WTC11 (cell line): ENCODE data around the gene GPN3. TPM values are rescaled to one million over a fixed set of nuclear protein-coding genes. Genes with fewer than 3 reads are reported as not detected.

Experiments used
- ATAC-seq: fragments of 200-7000 bp; cut with Tn5 transposase; 2 replicates; pipeline ENCODE4 v1.10.0; 2021; ENCODE audit warnings: mild to moderate bottlenecking, moderate library complexity
- CTCF ChIA-PET: fragments of 300-600 bp; sonication (Branson Sonifier 250); formaldehyde crosslinking; loops from one replicate; lab custom pipeline; 2021; ENCODE audit warnings: antibody characterized with exemption; lab: Charles Lee
- POLR2A ChIA-PET: fragments of 350-600 bp; sonication (Branson Sonifier 250); formaldehyde crosslinking; loops from one replicate; lab custom pipeline; 2021; ENCODE audit warnings: antibody characterized with exemption; lab: Charles Lee
- DNase-seq: peaks from one replicate; pipeline ENCODE4 v3.0.0; 2021; ENCODE audit warnings: low spot score
- H3K27ac Mint-ChIP-seq: 2 replicates; pipeline ENCODE4 v1.8.0; 2021; ENCODE audit warnings: mixed read lengths
- H3K27me3 Mint-ChIP-seq: 2 replicates; pipeline ENCODE4 v1.8.0; 2021; ENCODE audit warnings: low read depth, mild to moderate bottlenecking, moderate library complexity, mixed read lengths
- H3K36me3 Mint-ChIP-seq: 2 replicates; pipeline ENCODE4 v1.8.0; 2021; ENCODE audit warnings: mixed read lengths
- H3K4me1 Mint-ChIP-seq: 2 replicates; pipeline ENCODE4 v1.8.0; 2022; ENCODE audit warnings: mixed read lengths
- H3K4me3 Mint-ChIP-seq: 2 replicates; pipeline ENCODE4 v1.8.0; 2021; ENCODE audit warnings: mild to moderate bottlenecking, moderate library complexity, mixed read lengths
- H3K9me3 Mint-ChIP-seq: 2 replicates; pipeline ENCODE4 v1.8.0; 2021; ENCODE audit warnings: mixed read lengths
- GTF2I ChIP-seq: fragments of 250-450 bp; sonication (Bioruptor Pico); conservative IDR thresholded peaks from 2 replicates; pipeline ENCODE4 v1.4.0; 2021; ENCODE audit warnings: mild to moderate bottlenecking
- NFATC4 ChIP-seq: fragments of 250-450 bp; sonication (Bioruptor Pico); IDR thresholded peaks from 2 replicates; pipeline ENCODE4 v1.9.0; 2021; ENCODE audit warnings: mild to moderate bottlenecking
- NFYB ChIP-seq: sonication (generic); formaldehyde crosslinking; conservative IDR thresholded peaks from 2 replicates; pipeline ENCODE4 v1.8.0; 2022; ENCODE audit warnings: low read depth, missing genetic modification reagents
- ZNF232 ChIP-seq: sonication (generic); formaldehyde crosslinking; IDR thresholded peaks from 2 replicates; pipeline ENCODE4 v1.8.0; 2022; ENCODE audit warnings: mild to moderate bottlenecking, missing genetic modification reagents
- total RNA-seq: library from RNA; stranded (reverse); gene quantifications from 3 replicates; pipeline ENCODE4 v1.2.3, GENCODE V29; 2021
- TF ChIP-seq, protein P1 (sequence below): sonication (generic); formaldehyde crosslinking; IDR thresholded peaks from 2 replicates; pipeline ENCODE4 v1.8.1; 2022; ENCODE audit warnings: mild to moderate bottlenecking, moderate library complexity, missing genetic modification reagents
- TF ChIP-seq, protein P2 (sequence below): sonication (generic); formaldehyde crosslinking; IDR thresholded peaks from 2 replicates; pipeline ENCODE4 v1.8.0; 2023; ENCODE audit warnings: missing genetic modification reagents, mild to moderate bottlenecking, borderline replicate concordance
- TF ChIP-seq, protein P3 (sequence below): fragments of 250-450 bp; sonication (Bioruptor Pico); conservative IDR thresholded peaks from 2 replicates; pipeline ENCODE4 v1.9.0; 2021; ENCODE audit warnings: mild to moderate bottlenecking
- TF ChIP-seq, protein P4 (sequence below): sonication (generic); formaldehyde crosslinking; IDR thresholded peaks from 2 replicates; pipeline ENCODE4 v1.8.0; 2022; ENCODE audit warnings: missing genetic modification reagents

GPN3 gene
- total RNA-seq, 1 experiment from 2014 or later: 46.4 TPM

DNA sequence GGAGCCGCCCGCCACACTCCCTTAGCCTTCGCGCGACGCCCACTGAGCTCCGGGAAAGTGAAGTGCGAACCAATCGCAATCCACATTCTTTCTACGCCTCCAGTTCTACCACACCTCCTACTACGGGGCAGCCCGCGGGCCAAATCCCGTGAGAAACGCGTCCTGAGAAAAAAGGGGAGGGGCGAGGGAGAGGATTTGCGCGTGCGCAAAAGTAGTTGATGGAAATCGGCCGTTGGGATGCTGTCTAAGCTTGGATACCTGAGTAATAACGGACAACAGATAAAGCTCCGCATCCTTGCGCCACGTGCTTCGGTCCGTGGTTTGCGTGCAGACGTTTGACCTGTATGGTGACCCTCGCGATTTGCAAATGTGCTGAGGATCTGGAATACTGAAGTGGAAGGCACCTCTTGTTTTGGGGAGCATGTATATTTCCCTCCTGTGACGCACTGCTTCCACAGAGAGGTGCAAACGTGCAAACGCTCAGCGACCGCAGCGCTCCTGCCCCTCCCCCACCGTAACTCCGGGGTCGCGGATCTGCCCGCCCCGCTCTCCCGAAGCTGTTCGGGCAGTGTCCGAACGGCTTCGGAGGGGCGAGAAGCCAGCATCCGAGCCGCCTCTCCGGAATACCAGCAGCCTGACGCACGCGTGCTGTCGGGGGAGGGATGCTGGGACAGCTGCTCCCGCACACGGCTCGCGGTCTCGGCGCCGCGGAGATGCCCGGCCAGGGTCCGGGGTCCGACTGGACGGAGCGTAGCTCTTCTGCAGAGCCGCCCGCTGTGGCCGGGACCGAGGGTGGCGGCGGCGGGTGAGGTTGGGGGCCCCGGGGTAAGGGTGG lies at the start of gene GPN3, which contains the start of gene FAM216A (continued):
- TF ChIP-seq, protein P1, sequence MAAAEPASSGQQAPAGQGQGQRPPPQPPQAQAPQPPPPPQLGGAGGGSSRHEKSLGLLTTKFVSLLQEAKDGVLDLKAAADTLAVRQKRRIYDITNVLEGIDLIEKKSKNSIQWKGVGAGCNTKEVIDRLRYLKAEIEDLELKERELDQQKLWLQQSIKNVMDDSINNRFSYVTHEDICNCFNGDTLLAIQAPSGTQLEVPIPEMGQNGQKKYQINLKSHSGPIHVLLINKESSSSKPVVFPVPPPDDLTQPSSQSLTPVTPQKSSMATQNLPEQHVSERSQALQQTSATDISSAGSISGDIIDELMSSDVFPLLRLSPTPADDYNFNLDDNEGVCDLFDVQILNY (CRISPR knock-in tag): peak; percentile 33

DNA sequence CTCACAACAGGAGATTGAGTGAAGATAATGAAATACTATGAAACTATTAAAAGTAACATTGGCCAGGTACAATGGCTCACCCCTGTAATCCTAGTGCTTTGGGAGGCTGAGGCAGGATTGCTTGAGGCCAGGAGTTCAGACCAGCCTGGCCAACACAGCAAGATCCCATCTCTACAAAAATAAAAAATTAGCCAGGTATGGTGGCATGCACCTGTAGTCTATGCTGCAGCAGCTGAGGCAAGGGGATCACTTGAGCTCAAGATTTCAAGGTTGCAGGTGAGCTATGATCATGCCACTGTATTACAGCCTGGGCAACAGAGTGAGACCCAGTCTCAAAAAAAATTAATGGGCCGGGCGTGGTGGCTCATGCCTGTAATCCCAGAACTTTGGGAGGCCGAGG lies 48.9 kb upstream of the GPN3 start:
- Mint-ChIP-seq H3K4me3 (no peak overlapping the region), H3K4me1 (no peaks in the 10 kb centered on the region), H3K36me3 (no peaks in the 10 kb centered on the region), H3K27ac (no peak overlapping the region), H3K9me3 (no peaks in the 10 kb centered on the region), H3K27me3 (no peaks in the 10 kb centered on the region)
- DNase-seq: no peak
- ChIA-PET POLR2A (no interaction called here), CTCF (no interaction called here)
- ATAC-seq: no peak
- no peak for TF ChIP-seq NFYB (CRISPR knock-in tag)
- TF ChIP-seq NFATC4 (CRISPR knock-in tag): no peak
- TF ChIP-seq GTF2I (CRISPR knock-in tag): 0 out of 2 replicates have a peak, but pooled peaks have one; percentile 10
- TF ChIP-seq, protein P2, sequence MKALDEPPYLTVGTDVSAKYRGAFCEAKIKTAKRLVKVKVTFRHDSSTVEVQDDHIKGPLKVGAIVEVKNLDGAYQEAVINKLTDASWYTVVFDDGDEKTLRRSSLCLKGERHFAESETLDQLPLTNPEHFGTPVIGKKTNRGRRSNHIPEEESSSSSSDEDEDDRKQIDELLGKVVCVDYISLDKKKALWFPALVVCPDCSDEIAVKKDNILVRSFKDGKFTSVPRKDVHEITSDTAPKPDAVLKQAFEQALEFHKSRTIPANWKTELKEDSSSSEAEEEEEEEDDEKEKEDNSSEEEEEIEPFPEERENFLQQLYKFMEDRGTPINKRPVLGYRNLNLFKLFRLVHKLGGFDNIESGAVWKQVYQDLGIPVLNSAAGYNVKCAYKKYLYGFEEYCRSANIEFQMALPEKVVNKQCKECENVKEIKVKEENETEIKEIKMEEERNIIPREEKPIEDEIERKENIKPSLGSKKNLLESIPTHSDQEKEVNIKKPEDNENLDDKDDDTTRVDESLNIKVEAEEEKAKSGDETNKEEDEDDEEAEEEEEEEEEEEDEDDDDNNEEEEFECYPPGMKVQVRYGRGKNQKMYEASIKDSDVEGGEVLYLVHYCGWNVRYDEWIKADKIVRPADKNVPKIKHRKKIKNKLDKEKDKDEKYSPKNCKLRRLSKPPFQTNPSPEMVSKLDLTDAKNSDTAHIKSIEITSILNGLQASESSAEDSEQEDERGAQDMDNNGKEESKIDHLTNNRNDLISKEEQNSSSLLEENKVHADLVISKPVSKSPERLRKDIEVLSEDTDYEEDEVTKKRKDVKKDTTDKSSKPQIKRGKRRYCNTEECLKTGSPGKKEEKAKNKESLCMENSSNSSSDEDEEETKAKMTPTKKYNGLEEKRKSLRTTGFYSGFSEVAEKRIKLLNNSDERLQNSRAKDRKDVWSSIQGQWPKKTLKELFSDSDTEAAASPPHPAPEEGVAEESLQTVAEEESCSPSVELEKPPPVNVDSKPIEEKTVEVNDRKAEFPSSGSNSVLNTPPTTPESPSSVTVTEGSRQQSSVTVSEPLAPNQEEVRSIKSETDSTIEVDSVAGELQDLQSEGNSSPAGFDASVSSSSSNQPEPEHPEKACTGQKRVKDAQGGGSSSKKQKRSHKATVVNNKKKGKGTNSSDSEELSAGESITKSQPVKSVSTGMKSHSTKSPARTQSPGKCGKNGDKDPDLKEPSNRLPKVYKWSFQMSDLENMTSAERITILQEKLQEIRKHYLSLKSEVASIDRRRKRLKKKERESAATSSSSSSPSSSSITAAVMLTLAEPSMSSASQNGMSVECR (CRISPR knock-in tag): no peak
- TF ChIP-seq, protein P3, sequence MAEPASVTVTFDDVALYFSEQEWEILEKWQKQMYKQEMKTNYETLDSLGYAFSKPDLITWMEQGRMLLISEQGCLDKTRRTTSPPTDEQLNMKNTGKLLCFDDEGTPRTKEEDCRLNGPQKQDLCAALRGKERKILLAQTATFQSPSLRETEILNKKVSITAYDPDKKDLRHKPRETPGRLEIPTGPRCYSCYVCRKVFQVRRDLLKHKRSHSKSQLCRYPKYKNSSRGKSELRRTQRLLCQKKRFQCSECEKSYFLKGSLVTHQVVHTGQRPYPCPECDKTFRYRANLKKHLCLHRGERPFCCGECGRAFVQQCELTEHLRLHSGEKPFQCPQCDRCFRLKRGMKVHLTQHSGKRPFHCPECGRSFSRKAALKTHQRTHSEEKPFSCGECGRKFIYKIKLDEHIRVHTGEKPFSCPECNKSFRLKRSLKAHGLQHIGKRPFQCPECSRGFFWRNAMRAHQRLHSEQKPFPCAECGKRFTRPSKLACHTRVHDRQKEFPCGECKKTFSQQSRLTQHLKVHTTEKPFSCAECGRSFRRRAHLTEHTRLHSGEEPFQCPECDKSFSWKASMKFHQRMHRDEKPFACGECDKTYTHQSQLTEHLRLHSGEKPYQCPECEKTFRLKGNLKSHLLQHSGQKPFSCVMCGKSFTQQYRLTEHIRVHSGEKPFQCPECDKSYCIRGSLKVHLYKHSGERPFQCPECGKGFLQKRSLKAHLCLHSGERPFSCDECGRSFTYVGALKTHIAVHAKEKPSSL (CRISPR knock-in tag): no peak

DNA sequence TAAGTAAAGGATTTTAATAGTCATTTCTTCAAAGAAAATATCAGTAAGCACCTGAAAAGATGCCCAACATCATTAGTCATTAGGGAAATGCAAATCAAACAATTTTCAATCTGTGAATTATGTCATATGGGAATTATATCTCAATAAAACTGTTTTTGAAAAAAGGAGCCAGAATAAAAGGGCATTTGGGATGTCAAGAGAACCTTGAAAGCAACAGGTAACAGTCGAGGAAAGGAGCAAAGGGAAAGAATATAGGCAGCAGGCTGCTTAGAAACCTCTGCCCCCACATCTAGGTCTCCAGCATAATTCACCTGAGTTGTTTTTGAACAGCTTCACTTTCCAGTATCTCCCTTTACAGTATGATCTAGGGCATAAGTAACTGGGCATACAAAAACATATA lies 46.3 kb upstream of the GPN3 start:
- Mint-ChIP-seq H3K36me3 (no peaks in the 10 kb centered on the region), H3K4me1 (no peaks in the 10 kb centered on the region), H3K9me3 (0 out of 2 replicates have a peak, but pooled peaks cover 4% of the 10 kb centered on the region), H3K27me3 (peaks cover 9% of the 10 kb centered on the region; the same call in 1 of the 2 replicates)
- ATAC-seq: no peak
- POLR2A ChIA-PET: interaction anchor here (0.6 kb wide), 1 partner anchor 35 kb away, joined by 3 read pairs; no protein-coding TSS in a partner anchor
- TF ChIP-seq, protein P4, sequence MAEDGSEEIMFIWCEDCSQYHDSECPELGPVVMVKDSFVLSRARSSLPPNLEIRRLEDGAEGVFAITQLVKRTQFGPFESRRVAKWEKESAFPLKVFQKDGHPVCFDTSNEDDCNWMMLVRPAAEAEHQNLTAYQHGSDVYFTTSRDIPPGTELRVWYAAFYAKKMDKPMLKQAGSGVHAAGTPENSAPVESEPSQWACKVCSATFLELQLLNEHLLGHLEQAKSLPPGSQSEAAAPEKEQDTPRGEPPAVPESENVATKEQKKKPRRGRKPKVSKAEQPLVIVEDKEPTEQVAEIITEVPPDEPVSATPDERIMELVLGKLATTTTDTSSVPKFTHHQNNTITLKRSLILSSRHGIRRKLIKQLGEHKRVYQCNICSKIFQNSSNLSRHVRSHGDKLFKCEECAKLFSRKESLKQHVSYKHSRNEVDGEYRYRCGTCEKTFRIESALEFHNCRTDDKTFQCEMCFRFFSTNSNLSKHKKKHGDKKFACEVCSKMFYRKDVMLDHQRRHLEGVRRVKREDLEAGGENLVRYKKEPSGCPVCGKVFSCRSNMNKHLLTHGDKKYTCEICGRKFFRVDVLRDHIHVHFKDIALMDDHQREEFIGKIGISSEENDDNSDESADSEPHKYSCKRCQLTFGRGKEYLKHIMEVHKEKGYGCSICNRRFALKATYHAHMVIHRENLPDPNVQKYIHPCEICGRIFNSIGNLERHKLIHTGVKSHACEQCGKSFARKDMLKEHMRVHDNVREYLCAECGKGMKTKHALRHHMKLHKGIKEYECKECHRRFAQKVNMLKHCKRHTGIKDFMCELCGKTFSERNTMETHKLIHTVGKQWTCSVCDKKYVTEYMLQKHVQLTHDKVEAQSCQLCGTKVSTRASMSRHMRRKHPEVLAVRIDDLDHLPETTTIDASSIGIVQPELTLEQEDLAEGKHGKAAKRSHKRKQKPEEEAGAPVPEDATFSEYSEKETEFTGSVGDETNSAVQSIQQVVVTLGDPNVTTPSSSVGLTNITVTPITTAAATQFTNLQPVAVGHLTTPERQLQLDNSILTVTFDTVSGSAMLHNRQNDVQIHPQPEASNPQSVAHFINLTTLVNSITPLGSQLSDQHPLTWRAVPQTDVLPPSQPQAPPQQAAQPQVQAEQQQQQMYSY (CRISPR knock-in tag): no peak
- no peak for TF ChIP-seq ZNF232 (CRISPR knock-in tag)
- TF ChIP-seq, all 79 proteins: peak for 0
- Mint-ChIP-seq H3K4me3 (no peak overlapping the region), H3K27ac (no peak overlapping the region)
- CTCF ChIA-PET: interaction anchor here (1.2 to 1.3 kb wide), 2 partner anchors 65 to 88 kb away, joined by 3 to 5 read pairs; partner anchors contain the start of gene ARPC3
- DNase-seq: no peak
